HG03097 (cell line): Measurements from ENCODE around the gene IGF2BP2.
"Not testable (repeated sequence)": the region's sequence is repeated elsewhere in the genome, so short reads cannot be mapped to it uniquely, and the experiment has no call there.

Experiments
- ATAC-seq: cut with Tn5 transposase; IDR thresholded peaks from one replicate; pipeline ENCODE4 v1.9.1; 2021; ENCODE audit not compliant: unreplicated experiment, low FRiP score

The IGF2BP2 gene

DNA sequence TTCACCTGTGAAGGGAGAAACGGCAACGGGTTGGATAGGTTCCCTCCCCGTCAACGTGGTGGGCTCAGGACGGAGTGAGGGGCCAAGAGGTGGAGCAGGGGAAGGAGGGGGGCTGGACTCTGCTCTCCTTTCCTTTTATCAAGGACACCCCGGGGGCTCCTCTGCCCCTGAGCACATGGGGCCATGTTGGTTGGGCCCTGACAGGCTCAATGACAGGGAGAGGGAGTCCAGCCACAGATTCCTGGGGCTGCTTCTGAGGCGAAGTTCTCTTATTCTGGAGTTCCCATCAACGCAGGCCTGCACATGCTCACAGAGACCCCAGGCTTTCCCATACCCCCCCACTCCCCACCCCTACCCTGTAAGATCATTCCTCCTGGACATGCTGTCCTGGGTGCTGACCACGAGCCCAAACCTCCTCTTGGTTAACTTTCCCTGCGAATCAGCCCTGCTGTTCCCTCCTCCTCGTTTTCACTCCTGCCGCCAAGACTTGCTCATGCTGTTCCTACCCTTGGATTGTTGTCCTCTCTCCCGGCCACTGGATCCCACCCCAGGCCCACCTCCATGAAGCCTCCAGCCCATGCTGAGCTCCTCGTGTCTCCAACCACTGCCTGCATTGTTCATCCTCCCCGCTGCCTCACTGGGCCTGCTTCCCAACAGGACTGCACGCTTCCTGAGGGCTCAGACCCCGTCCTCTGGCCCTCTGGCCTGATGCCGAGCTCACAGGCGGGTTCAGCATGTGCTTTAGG, 177.5 kb downstream of the IGF2BP2 start:
- no peak for ATAC-seq

- no peak for ATAC-seq
Observed at GRCh38 chr3:185646382-185647133, 178.3 kb downstream of the IGF2BP2 start.

GRCh38 chr3:185645596-185646381, 179.1 kb downstream of the IGF2BP2 start:
- no peak for ATAC-seq

- not testable (repeated sequence) for ATAC-seq
Observed at GRCh38 chr3:185645191-185645590, 179.7 kb downstream of the IGF2BP2 start.

GRCh38 chr3:185640308-185640707, 184.5 kb downstream of the IGF2BP2 start:
- ATAC-seq, result no peak

- no peak for ATAC-seq
Observed at GRCh38 chr3:185639632-185640206, 185.1 kb downstream of the IGF2BP2 start.

GRCh38 chr3:185638651-185639050, 186.2 kb downstream of the IGF2BP2 start:
- not testable (repeated sequence) for ATAC-seq

DNA sequence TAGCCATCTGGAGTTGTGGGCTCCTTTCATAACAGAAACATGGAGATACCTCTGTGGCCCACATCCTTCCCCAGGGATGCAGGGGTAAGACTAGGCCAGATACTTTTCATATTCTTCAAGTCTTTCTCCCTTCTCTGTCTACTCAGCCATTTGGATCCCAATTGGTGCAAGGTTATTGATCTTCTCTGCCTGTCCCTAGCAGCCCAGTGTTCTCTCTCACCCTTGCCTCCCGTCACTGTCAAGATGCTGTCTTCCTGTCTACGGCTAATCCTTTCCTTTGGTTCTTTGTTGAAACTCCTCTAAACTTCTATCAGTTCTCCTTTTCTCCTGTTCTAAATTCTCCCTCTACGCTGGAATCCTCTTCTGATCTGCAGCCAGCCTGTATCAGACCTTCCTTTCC, 187.5 kb downstream of the IGF2BP2 start:
- no peak for ATAC-seq

DNA sequence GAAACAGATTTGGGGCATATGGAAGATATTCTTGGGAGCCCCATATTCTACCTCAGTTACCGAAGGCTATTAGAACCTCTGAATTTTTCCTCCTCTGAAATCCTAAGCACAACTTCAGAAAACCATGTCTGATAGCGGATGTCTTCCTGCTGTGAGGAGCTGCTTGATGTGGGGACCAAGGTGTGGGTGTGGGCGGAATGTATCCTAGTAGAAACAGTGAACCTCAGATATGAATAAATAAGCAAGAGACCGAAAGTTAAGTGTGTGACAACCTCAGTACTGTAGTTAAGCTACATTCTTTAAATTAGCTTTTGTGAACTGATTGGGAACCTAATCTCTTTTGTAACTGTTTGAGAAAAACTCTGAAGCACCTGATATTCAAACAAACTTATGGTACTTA, 191.8 kb downstream of the IGF2BP2 start:
- no peak for ATAC-seq

DNA sequence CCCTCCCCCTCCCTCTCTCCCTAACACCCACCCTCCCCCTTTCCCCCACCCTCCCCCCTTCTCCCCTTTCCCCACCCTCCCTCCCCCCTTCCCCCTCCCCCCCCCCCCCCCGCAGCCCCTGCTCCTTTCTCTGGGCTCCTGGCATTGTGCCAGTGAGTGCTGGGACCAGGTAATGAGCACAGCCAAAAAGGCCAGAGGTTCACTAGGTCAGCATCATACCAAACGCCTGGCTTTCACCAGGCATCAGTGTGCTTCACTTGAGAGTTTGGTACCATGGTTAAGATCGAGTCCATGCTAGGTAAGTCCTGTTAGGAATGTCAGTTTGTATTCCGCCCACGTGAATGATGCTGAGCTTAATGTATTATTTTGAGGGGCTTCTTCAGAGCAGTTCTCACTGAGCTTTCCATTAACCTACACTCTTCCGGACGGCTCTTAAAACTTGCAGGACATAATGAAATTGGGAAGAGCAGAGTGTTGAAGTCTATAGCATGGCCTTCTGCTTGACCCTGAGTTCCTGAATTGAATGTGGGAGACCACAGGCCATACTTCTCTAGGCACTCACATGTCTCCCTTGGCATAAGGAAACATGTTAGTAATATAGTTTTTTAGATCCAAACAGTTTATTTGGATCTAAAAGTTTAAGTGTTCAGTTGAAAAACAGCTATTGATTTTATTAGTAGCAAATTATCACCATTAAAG, 193.2 kb downstream of the IGF2BP2 start:
- no peak for ATAC-seq

DNA sequence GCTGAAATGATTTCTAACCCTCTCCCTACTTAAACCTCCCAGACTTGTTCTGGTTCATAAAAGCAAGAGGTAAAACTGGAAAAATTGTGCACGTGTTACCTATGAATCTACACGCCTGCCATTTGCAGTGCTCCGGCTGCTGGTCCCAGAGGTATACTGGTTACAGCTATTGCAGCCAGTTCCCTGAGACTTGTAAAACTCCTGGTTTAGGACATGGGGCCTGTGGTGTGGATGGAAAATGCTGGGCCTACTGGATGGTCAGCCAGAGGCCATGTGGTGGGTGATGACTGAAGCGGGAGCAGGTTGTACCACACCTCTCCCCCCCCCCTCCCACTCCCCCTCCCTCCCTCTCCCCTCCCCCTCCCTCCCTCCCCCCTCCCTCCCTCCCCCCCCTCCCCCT, 193.7 kb downstream of the IGF2BP2 start:
- no peak for ATAC-seq

DNA sequence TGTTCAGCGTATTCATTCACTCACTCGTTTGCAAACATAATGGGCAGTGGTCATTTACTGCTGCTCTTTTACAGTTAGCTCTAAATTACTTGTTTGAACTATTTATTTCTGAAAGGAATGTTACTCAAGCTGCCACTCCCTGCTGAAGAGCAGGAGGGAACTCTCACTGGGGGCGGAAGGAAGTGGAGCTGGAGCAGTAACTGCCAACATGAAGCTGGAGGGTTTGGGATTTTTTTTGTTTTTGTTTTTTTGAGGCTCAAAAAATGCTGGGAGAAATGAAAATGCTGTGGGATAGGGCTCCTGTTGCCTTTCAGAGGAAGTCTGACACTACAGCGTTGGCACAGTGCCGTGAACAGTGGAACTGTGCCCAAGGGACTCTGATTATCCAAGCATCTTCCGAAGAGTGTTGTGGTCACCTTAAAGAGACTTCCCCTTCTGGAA, 194.6 kb downstream of the IGF2BP2 start:
- no peak for ATAC-seq

DNA sequence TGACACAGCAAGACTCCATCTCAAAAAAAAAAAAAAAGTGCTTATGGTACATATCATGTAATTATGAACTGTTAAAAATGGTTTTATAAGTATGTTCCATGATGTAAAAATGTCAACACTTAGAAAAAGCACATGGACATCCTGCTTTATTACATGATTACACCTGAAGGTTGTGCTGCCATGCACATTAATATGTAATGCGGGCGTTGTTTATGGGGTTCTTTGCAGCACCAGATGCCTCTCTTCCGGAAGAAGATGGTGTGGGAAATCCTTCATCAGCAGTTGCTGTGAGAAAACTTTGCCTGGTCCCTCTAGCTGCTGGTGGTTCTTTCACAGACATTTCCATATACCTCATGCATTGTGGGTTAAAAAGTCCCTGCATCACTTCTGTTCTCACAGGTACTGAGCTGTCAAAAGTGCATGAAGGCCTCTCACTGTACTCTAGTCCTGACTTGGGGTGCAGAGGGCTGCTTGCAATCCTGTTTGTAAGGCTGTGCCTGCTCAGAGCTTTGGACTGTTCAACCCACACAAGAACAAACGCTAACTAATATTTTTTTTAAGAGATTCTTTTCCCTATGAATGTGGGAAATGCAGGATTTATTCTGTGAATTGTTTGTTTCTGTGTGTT, 195.2 kb downstream of the IGF2BP2 start:
- no peak for ATAC-seq

DNA sequence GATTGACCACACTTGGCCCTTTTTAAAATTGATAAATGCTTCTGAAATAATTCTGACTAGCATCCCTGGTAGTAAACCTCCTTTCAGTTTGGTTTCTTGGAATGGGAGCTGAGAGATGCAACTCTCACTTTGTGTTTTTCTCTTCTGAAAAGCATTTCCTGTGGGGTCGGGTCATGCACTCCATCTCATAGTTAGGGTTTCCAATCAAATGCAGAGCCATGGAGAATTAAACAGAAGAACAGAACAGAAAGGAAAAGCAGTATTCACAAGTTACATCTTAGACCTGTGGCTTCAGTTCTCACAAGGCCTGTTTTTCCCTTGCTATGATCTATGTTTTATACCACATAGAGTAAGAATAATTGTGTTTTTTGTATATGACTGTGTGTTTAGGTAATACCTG, 199.1 kb downstream of the IGF2BP2 start:
- ATAC-seq, result no peak

DNA sequence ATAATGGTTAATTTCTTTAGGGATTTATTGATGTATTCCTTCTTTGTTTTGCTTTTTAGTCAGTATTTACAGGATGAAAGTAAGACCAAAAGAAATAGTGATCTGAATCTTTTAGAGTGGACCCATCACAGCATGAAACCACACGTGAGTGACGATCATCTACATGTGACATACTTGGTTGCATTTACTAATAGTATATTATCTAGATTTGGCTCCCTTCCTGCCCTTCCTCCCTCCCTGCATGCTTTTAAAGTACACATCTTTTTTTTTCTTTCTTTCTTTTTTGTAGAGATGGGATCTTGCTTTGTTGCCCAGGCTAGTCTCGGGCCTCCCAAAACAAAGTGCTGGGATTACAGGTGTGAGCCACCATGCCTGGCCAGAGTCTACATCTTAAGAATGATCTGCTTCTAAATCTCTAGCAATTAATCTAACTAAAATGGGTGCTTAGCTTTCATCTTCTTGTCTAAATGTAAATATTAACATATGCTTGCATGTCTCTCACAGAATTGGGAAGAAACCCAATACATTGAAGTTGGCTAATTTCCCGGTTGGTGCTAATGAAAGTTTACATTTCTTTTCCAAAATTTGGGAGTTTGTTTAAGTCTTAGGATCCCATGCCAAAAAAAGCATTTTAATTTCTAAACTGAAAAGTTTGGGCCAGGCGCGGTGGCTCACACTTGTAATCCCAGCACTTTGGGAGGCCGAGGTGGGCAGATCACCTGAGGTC, 200.7 kb downstream of the IGF2BP2 start:
- ATAC-seq, result no peak

DNA sequence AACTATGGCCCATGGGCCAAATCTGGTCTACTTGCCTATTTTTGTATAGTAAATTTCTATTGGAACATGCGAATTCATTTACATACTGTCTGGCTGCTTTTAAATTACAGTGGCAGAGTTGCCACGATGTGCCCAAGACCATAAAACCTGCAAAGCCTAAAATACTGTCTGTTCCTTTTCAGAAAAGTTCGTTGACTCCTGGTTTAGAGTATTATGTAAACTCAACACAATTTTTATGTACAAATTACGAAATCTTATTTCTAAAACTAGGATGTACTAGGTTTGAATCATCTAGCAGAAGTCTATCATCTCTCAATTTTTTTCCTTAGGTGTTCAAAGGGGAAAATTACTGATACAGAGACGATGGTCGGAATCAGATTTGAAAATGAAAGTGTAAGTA, 211.8 kb downstream of the IGF2BP2 start:
- ATAC-seq, result no peak

DNA sequence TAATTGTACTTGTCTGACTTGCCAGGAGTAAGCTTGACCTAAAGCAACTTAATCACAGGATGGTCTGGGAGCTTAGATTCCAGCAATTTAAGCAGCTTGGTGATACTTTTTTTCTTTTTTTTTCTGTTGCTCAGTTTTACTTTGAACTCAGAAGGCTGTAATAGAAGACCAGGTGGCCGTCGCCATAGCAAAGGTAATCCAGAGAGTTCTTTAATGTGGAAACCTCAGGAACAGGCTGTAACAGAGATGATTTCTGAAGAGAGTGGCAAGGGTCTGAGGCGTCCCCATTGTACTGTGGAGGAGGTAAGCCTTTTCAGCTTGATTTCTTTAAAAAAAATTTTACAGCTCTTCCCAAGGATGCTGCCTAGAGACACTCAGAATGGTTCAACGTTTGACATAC, 218.6 kb downstream of the IGF2BP2 start:
- ATAC-seq, result no peak

GRCh38 chr3:185605566-185605965, 219.3 kb downstream of the IGF2BP2 start:
- no peak for ATAC-seq

DNA sequence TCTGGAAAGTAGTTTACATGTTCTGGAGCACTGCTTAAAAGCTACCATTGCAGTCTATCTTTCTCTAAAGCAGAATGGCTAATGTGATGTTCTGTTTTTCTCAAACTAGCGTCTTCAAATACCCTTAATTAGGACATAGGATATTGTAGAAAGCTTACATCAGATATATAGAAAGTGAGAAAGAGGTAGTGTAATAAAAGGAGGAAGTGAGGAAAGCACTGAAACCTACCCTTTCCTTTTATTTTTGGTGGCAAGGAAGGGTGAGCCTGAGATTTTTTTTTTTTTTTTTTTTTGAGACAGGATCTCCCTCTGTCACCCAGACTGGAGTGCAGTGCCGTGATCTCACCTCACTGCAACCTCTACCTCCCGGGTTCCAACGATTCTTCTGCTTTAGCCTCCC, 229.3 kb downstream of the IGF2BP2 start:
- no peak for ATAC-seq
